GM20000 (cell line): ENCODE results near the gene ADGRB3.

ENCODE experiments used
- DNase-seq: peaks from one replicate; pipeline ENCODE4 v3.0.0; 2012; ENCODE audit warnings: low spot score
- TF ChIP-seq, protein P1 (sequence below): IDR thresholded peaks from 2 replicates; pipeline ENCODE4 v1.5.1; 2012; ENCODE audit warnings: mild to moderate bottlenecking, control low read depth; ENCODE audit errors: extremely low read depth, missing control alignments

Gene ADGRB3

DNA sequence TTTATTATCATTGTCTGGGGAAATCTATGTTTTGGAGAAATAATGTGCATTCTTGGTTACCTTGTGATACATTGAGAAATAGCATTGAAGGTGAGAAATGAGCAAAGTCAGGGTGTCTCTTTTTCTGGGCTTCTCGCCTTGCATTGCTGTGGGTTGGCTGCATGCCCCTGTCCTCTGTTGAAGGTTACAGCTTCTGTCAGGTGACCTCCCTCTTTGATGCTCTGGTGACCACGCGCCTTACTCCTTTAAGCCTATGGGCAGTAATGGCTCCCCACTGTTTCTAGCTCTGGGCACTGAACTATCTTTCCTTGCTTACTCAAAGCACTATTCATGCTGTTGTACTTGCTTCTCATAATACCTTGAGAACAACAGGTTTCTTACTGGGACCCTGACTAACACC is 14.6 kb downstream of the ADGRB3 start:
- TF ChIP-seq, protein P1, sequence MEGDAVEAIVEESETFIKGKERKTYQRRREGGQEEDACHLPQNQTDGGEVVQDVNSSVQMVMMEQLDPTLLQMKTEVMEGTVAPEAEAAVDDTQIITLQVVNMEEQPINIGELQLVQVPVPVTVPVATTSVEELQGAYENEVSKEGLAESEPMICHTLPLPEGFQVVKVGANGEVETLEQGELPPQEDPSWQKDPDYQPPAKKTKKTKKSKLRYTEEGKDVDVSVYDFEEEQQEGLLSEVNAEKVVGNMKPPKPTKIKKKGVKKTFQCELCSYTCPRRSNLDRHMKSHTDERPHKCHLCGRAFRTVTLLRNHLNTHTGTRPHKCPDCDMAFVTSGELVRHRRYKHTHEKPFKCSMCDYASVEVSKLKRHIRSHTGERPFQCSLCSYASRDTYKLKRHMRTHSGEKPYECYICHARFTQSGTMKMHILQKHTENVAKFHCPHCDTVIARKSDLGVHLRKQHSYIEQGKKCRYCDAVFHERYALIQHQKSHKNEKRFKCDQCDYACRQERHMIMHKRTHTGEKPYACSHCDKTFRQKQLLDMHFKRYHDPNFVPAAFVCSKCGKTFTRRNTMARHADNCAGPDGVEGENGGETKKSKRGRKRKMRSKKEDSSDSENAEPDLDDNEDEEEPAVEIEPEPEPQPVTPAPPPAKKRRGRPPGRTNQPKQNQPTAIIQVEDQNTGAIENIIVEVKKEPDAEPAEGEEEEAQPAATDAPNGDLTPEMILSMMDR, result no peak
- DNase-seq, result no peak

DNA sequence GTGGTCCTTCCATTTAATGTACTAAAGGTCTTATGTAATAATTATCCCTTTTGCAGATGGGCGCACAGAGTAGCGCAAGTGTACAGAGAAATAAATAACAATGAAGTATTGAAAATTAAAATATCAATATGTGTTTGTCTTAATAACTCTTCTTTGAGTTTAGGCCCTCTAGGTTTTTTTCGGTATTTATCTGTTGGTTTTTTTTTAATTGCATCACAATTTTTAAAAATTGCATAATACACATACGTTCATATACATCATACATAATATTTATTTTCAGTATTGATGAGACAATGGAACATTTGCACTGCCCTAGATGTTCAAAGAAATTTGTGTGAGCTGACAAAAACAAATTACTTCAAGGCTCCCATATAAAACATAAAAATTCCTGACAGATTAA is 15.1 kb downstream of the ADGRB3 start:
- TF ChIP-seq, protein P1, result no peak
- no peak for DNase-seq

- no peak for DNase-seq
- TF ChIP-seq, protein P1, result no peak
Observed at GRCh38 chr6:68651011-68651985, 16.2 kb downstream of the ADGRB3 start.

DNA sequence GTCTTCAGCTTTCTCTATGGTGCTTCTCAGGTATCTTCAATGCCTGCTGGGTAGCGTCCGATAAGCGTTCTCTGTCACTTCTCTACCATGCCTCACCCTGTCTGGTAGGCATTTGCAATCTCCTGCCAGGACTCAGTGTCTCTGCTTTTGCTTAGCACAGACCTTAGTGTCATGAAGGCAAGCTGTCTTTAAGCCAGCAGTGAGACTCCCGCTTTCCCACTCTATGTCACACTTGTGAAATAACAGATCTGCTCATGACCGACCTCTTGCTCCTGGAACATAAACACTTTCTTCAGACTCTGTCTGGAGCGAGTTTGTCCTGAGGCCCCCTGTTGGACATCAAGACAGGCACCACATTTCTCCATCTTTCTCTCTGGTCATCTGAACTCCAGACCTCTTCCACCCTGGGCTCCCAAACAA is 17.0 kb downstream of the ADGRB3 start:
- TF ChIP-seq, protein P1, result no peak
- no peak for DNase-seq

GRCh38 chr6:68653074-68653705 is 18.1 kb downstream of the ADGRB3 start:
- no peak for DNase-seq
- TF ChIP-seq, protein P1, result no peak

DNA sequence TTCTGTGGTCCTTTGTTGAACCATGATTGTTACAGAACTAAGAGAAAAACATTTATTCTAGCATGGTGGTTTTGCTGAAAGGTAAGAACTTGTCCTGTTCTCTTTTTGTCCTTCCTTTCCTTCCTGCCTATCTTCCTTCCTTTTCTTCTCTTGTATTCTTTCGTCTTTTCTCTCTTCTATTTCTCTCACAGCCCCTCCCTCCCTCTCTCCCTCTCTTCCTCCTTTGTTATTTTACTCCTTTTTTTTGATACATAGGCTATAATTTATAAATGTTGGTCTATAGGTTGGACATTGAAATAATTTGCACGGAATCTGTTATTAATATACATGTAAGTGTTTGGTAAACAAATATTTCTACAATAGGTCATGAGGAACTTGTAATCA is 18.6 kb downstream of the ADGRB3 start:
- no peak for DNase-seq
- TF ChIP-seq, protein P1, result no peak

GRCh38 chr6:68654134-68654533 is 19.1 kb downstream of the ADGRB3 start:
- no peak for DNase-seq

More at GRCh38 chr6:68654134-68654533, 19.1 kb downstream of the ADGRB3 start:
- TF ChIP-seq, protein P1, result no peak
